Midbrain (tissue), 1 donor: ENCODE measurements around the gene DVL2.
"Not testable (repeated sequence)": the region's sequence is repeated elsewhere in the genome, so short reads cannot be mapped to it uniquely, and the experiment has no call there.

Experiments used
- DNase-seq: peaks from one replicate; lab custom pipeline; 2025; lab: John Stamatoyannopoulos, UW

DVL2 gene

DNA sequence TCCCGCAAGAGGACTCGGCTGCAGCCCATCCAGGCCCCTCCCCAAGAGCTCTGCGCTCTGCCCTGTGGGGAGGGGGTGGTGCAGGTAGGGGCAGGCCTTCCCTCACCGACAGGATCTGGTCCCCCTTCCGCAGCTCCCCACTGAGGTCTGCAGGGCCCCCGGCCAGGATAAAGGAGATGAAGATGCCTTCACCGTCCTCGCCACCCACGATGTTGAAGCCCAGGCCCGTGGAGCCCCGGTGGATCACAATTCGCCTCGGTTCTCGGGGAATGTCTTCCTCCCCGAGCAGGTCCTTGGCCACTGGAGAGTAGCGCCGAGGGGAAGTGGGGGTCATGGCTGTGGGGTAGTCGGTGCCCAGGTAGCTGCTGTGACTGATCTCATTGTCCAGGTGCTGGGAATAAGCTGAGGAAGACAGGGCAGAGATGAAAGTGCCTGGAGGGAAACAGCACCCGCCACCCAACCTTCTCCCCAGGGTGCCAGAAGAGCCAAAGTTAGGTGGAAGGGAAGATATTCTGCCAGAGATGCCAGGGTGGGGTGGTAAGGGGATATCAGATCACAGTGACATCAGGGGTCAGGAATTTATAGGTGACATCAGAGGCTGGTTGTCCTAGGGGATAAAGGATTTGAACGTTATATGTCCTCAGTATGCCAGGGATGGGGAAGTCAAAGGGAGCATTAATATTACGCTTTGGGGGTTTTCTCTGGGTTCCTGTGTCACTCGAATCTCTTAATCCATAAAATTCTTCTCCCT is 37.5 kb downstream of the DVL2 start:
- DNase-seq = no peak

DNA sequence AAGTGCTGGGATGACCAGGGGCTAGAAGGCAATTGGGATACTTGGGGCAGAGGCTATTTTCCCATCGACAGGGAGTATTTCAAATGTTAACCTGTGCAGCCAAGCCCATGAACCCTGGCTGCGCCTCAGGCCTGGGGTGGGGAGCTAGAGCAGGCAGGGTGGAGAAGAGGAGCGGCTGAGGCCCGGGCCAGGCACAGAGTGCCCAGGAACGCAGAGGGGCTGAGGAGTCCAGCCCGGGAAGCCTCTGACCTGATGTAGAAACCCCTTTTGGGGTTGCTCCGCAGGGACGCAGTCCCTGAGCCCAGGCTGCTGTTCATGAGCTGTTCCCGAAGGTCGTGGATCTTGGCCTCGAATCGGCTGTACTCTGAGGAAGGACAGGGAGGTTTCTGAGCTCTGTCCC is 38.3 kb downstream of the DVL2 start:
- no peak for DNase-seq

DNA sequence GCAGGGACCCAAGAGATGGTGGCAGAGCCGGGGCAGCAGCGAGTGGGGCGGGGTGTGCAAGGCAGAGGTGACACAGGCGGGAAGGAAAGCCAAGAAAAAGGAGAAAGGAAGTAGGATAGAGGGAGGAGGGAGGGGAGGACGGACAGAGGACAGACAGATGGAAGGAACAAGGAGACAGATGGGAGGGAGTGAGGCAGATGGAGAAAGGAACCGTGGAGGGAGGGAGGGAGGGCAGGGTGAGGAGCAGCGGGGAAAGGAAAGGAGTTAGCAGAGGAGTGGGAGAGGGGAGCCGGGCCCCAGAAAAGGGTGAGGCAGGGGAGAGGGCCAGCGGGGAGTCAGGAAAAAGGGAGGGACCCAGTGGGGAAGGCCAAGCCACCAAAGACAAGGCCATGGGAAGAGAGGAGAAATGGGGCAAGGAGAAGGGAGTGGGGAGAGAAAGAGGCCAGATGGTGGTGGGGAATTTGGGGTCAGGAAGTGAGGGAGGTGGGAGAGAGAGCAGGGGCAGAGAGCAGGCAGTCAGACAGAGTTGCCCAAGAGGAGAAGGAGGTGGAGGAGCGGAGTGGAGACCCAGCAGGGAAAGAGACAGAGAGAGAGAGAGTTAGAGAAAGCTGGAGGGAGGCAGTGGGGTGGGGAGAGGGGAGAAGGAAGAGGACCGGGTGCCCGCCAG is 41.9 kb downstream of the DVL2 start:
- DNase-seq = no peak

DNA sequence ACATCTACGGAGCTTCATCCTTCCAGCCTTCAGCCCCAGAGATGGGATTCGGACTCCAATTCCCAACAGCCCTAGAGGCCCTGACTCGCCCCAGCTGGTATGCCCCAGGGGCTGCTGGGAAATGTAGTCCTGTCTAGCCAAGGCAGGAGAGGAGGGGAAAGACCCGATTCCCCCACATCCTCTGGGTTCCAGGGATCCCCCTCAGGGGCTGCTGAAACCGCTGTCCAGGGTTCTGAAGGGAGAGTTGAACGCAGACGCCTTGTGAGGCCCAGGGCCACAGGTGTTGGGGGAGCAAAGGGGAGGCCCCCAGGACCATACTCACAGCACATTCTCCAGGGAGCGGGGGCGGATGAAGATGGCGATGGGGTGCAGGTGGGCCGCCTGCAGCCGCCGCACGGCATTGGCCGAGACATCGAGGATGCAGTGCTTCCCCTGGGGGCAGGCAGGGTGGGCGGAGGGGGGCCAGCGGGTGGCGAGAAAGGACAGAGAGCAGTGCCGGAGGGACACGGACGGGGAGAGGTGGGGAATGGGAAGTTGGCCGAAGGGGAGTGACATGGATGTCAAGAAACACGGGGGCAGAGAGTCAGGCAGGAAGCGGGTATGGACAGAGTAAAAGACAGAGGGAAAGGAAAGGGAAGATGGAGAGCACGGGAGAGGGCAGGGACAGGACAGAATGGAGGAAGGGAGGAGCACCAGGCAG is 42.6 kb downstream of the DVL2 start:
- peak; percentile 5 for DNase-seq

DNA sequence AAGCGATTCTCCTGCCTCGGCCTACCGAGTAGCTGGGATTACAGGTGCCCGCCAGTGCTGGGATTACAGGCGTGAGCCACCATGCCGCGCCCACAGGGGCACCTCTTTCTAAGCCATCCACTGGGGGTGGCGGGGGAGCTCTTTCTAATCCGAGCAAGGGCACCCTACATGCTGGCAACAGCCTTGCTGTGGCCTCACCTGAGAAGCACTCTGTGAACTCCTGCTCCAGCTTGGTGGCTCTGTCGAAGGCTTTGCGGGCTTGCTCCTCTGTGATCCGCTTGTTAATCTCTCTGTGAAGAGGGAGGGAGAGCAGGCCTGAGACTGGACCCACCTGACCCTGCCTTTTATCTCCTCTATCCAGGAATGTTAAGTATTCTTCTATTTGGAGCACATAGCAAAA is 43.2 kb downstream of the DVL2 start:
- no peak for DNase-seq

DNA sequence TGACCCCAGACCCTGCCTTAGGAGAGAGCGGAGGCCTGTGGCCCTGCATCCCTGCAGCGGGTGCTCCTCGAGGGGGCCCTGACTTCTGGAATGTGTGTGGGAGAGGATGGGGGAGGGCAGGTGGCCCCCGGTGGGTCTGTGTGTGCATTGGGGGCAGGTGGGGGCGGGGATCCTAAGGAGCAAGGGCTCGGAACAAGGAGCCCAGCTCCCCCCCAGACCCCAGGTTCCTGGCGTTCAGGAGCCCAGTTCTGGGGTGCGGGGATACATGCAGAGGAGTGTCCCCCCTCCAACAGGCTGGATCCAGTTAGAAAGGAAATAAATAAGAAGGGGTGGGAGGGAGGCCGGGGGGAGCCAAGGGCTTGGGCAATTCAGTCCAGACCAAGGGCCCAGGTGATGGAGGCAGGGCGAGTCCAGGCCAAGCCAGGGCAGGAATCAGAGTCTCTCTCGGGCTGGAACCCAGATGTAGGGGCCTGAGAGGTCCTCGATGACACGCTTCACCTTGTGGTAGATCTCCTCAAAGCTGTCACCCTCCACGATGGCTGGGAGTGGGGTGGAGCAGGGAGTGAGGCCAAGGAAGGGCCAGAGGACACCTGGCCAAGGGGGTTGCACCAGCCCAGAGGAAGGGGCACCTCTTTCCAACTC is 43.9 kb downstream of the DVL2 start:
- DNase-seq = no peak

DNA sequence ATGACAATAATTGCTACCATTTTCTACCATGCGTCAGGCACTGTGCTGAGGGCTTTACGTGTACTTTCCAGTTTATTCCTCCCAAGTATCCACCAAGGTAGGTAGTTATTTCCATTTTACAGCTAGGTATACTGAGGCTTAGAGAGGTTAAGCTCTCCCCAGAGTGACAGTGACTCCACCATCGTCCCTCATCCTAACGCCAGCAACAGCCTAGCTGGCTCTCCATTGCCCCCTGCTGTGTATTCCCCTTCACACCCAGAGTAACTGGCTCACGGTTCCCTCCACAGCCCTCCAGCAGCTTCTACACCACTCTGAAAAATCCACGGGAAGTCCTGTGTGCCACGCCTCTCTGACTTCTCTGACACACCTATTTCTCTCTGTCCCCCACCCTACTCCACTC is 48.1 kb downstream of the DVL2 start:
- no peak for DNase-seq

DNA sequence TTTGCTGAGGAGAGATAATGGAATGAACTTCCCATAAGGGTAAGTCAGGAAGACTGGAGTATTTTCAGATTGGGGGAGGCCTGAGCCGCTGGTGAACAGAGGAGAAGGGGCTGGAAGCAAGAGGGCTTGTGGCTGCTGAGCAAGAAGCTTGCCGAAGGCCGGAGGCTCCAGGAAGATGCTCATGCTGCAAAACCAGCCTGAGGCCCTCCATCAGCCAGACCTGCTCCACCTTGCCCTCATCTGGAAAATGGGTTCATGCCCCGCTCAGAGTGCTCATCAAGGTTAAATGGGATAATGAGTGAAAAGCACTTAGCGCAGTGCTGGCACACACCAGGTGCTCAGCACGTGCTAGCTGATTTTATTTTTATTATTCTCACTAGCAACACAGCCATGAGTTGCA is 49.7 kb downstream of the DVL2 start:
- DNase-seq = no peak

DNA sequence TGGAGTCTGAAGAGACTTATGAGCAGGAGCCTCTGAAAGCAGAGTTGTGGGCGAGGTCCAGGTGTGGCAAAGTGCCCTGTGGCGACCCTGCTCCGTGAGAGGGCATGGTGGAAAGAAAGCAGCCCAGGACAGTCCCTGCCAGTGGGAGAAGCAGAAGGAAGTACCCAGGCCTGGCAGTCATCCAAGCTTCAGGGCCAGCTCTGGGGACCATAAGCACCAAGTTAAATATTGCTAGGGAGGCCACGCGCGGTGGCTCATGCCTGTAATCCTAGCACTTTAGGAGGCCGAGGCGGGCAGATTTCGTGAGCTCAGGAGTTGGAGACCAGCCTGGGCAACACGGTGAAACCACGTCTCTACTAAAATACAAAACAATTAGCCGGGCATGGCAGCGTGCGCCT is 50.2 kb downstream of the DVL2 start:
- DNase-seq = peak; percentile 0

DNA sequence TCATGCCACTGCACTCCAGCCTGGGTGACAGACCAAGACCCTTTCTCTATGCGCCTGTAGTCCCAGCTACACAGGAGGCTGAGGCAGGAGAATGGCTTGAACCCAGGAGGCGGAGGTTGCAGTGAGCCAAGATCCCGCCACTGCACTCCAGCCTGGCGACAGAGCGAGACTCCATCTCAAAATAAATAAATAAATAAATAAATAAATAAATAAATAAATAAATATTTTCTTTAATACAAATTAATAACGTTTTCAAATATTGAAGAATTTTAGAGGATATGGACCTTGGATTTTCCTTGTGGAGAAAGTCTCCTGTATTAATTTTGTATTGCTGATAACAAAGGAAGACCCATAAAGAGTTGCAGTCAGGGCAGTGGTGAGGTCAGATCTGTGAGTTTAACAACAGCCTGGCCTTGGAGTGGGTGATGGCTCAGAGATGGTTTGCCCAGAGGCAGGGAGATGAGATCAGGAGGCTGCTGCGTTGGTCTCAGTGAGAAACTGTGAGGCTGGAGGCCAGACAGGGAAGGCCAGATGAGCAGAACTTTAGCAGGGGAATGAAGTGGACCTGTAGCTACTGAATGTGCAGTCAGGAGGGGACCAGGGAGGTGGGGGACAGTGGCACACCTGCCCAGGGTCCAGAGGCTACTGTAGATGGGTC is 50.8 kb downstream of the DVL2 start:
- no peak for DNase-seq

DNA sequence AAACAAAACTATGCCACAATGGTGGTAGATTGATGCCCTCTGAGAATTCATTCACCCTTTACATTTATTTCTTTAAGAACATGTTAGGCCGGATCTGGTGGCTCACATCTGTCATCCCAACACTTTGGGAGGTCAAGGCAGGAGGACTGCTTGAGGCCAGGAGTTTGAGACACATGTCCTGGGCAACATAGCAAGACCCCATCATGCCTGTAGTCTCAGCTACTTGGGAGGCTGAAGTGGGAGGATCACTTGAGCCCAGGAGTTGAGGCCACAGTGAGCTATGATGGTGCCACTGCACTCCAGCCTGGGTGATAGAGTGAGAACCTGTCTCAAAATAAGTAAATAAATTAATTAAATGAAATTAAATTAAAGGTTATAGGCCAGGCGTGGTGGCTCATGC is 52.2 kb downstream of the DVL2 start:
- not testable (repeated sequence) for DNase-seq

DNA sequence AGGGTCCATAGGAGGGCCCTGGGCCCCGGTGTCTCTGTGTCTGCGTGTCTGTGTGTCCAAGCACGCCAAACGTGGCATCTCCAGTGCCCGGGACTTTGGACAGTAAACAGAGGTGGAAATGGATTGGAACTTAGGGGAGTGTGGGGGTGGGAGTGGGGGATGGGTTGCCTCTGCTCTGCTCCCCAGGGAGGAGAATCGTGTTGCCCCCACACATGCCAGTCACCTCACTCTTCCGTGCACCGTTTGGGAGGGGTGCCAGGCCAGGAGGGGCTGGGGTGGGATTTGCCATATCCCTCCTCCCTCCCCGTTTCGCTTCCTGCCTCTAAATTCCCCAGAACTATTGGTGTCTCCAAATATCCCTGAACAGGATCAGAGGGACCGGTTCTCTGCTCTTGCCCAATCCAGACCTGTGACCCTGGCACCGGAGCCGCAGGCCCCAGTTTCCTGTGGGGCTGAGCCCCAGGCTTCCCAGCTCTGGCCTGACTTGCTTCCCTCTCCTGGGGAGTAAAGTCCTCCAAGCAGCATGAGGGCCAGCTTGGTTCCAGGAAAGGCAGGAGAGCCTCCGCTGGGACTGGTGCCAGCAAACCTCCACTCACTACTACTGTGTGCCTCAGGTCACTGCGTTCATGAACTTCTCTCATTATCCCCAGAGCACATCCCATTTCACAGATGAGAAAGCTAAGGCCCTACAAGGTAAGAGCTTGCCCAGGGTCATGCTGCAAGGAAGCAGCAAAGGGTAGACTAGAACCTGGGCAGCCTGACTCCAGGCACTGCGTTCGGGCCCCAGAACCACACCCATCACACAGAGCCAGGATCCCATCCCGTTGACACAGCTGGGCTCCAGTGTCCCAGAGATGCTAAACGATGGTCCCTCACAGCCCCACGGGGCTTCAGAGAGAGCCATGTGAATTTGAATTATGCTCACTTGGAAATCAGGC is 54.7 kb downstream of the DVL2 start, which contains the start of gene ASGR1:
Gene ASGR1 (minus strand): TSS at position 54 of the 938 bp plus-strand sequence. CDS start 807 bp downstream, outside the sequence.
- no peak for DNase-seq

DNA sequence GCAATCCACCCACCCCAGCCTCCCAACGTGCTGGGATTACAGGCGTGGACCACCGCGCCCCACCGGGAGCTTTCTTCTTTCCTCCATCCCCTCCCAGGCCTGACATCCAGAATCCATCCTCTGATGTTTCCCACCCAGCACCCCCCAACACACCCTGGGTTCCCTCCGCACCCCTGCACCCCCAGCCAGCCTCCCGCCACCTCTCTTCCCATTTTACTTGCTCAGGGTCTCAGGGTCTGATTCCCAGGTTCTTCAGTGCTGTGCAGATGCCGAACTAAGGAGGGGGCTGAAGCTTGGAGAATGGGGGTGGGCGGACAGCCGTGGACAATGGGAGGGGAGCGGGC is 55.4 kb downstream of the DVL2 start:
- DNase-seq = no peak

DNA sequence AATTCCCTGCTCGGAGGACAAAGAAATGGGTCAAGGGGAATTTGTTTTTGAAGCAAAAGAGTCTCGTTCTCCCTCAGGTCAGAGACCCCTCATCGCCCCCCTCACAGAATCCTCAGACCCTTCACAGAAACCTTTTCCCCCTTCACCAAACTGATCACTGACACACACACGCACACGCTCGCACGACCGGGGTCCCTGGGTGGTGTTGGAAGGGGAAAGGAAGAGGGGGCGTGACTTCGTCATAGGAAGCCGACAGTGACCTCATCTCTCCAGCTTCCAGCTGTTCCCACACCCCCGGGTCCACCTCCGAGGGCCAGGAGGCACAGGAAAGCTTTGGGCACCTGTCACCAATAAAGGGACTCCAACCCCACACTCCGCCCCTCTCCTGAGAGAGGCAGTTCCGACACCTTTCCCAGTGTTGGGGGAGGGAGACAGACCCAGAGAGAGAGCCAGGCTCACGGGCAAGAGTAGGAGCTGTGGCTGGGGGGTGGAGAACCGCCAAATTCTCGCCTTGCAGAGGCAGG is 56.3 kb downstream of the DVL2 start:
- no peak for DNase-seq

DNA sequence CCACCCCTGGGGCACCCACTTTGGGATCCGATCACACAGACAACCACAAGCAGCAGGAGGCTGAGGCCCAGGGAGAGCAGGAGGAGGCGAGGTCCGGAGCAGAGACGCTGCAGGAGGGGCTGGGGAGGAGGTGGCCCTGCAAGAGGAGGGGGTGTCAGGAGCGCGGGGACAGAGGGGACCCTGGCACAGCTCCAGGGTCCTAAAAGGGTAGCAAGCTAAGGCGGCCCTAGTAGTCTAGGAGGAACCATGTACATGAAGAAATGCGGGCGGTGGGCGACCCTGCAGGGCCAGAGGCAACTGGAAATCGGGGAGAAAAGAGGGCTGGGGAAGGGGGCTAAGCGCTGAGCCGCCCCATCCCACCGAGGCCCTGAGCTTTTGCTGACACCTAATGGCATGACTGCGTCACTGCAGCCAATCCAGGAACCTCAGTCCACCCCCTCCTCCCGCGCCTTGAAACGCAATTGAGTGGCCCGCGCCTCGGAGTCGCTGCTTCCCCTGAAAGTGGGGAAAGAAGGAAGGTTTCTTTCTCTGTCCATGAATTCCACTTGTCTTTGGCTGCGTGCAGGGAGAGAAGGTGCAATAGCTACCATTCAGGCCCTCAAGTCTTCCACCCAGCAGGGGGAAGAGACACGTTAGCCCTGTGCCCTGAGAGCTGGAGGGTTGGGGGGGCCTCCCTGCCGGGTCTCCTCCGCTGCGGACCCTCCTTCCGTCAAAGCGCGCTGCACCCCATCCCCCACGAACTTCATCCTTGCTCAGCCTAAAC is 56.9 kb downstream of the DVL2 start:
- DNase-seq = peak; percentile 54

DNA sequence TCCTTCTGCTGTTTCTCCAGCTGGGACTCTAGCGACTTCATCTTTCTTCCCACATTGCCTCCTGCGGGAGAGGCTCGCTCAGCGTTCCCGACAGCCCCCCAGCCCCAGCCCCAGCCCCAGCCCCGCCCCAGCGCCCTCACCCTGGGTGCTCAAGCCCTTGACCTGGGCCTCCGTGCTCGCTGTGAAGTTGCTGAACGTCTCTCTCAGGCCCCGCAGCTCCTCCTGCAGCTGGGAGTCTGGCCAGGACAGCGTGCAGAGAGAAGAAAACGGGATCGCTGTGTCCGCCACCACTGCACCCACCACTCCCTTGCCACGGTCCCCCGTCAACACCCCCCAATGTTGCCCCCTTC is 57.5 kb downstream of the DVL2 start:
- no peak for DNase-seq

DNA sequence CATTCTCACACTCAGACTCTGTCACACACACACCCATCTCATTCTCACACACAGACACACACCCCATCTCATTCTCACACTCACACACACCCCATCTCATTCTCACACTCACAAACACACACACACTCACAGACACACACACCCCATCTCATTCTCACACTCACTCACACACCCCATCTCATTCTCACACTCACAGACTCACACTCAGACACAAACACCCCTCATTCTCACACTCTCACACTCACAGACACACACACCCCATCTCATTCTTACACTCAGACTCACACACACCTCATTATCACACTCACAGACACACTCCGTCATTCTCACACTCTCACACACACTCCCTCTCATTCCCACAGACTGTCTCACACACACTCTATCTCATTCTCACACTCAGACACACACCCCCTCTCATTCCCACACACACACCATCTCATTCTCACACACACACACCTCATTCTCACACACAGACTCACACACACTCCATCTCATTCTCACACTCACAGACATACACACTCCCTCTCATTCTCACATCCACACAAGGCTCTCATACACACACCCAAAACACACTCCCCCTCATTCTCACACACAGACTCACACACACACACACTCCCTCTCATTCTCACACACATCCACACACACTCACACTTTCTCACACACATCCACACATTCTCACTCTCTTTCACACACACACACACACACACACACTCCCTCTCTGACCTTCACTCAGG is 58.0 kb downstream of the DVL2 start:
- DNase-seq = no peak
